Immature natural killer cell (primary cell): Measurements from ENCODE around the gene FLAD1. TPM values are rescaled to one million over a fixed set of nuclear protein-coding genes. Genes with fewer than 3 reads are reported as not detected.
A peak's percentile ranks its signal among the peaks of the same experiment; 100 is the strongest.

Experiments
- DNase-seq, 3 donors: peaks; one replicate each; pipeline ENCODE4 v3.0.0; 2022; ENCODE audit warnings: mixed read lengths in 1 of 3
- H3K27ac Mint-ChIP-seq, 6 donors: one replicate each; pipeline ENCODE4 v1.8.0; 2020; ENCODE audit warnings: mixed read lengths in 6 of 6, mild to moderate bottlenecking in 5 of 6, inconsistent platforms in 4 of 6, moderate library complexity in 3 of 6
- H3K27me3 Mint-ChIP-seq, 3 donors: one replicate each; pipeline ENCODE4 v1.8.0; 2020 to 2021; ENCODE audit warnings: low read depth in 3 of 3, mild to moderate bottlenecking in 3 of 3, mixed read lengths in 3 of 3, moderate library complexity in 3 of 3, inconsistent platforms in 1 of 3
- H3K36me3 Mint-ChIP-seq, 3 donors: one replicate each; pipeline ENCODE4 v1.8.0; 2020; ENCODE audit warnings: mixed read lengths in 3 of 3, inconsistent platforms in 2 of 3, mild to moderate bottlenecking in 2 of 3
- H3K4me1 Mint-ChIP-seq, 2 donors: one replicate each; pipeline ENCODE4 v1.8.0; 2020; ENCODE audit warnings: inconsistent platforms in 2 of 2, mild to moderate bottlenecking in 2 of 2, mixed read lengths in 2 of 2, moderate library complexity in 1 of 2
- H3K4me3 Mint-ChIP-seq, 5 donors: one replicate each; pipeline ENCODE4 v1.8.0; 2020; ENCODE audit warnings: mild to moderate bottlenecking in 5 of 5, mixed read lengths in 5 of 5, inconsistent platforms in 3 of 5, moderate library complexity in 3 of 5
- H3K9me3 Mint-ChIP-seq, 6 donors: one replicate each; pipeline ENCODE4 v1.8.0; 2020; ENCODE audit warnings: mild to moderate bottlenecking in 6 of 6, mixed read lengths in 6 of 6, inconsistent platforms in 4 of 6, moderate library complexity in 3 of 6
- polyA plus RNA-seq, 3 donors: library from polyadenylated mRNA; unstranded; fragments of 300-500 nt; fragmentation: Illumina TruSeq; gene quantifications; one replicate each; pipeline ENCODE4 v1.2.3, GENCODE V29; 2021

The FLAD1 gene
- polyA plus RNA-seq, 3 donors from 2014 or later, result 40.9 to 99.7 (median 41.7) TPM

- no peak for DNase-seq
- peak overlapping the region; percentile 34 to 99 (median 92) for H3K27ac Mint-ChIP-seq
- peaks cover 65% of the 10 kb centered on the region in 2 donors for H3K4me1 Mint-ChIP-seq
- H3K27me3 Mint-ChIP-seq, result peaks cover 11 to 13% (median 11%) of the 10 kb centered on the region in 3 donors
- H3K9me3 Mint-ChIP-seq, result no peaks in the 10 kb centered on the region
- H3K4me3 Mint-ChIP-seq, result peak overlapping the region in 4 of 5 donors; percentile 44 to 50 (median 46)
- no peaks in the 10 kb centered on the region for H3K36me3 Mint-ChIP-seq
Observed at GRCh38 chr1:154957091-154957657, 26.0 kb upstream of the FLAD1 start.

GRCh38 chr1:154958036-154958435 is 25.1 kb upstream of the FLAD1 start:
- Mint-ChIP-seq H3K4me3 (no peak overlapping the region), H3K4me1 (peaks cover 63 to 64% of the 10 kb centered on the region in 2 donors), H3K27ac (peak overlapping the region in 4 of 6 donors; percentile 34 to 61 (median 46)), H3K36me3 (no peaks in the 10 kb centered on the region), H3K27me3 (peaks cover 10 to 12% (median 11%) of the 10 kb centered on the region in 3 donors), H3K9me3 (no peaks in the 10 kb centered on the region)
- DNase-seq, result no peak

- Mint-ChIP-seq H3K9me3 (no peaks in the 10 kb centered on the region), H3K27ac (peak overlapping the region in 5 of 6 donors; percentile 19 to 61 (median 50)), H3K36me3 (peaks cover 0 to 5% (median 4%) of the 10 kb centered on the region in 3 donors), H3K27me3 (peaks cover 10 to 12% (median 11%) of the 10 kb centered on the region in 3 donors), H3K4me1 (peaks cover 56 to 63% of the 10 kb centered on the region in 2 donors), H3K4me3 (peak overlapping the region in 1 of 5 donors; percentile 36)
- no peak for DNase-seq
Observed at GRCh38 chr1:154958681-154959425, 24.3 kb upstream of the FLAD1 start.

GRCh38 chr1:154959426-154959780 is 23.7 kb upstream of the FLAD1 start:
- DNase-seq, result no peak
- Mint-ChIP-seq H3K9me3 (no peaks in the 10 kb centered on the region), H3K4me1 (peaks cover 51 to 59% of the 10 kb centered on the region in 2 donors), H3K36me3 (peaks cover 0 to 7% (median 4%) of the 10 kb centered on the region in 3 donors), H3K27ac (peak overlapping the region in 2 of 6 donors; percentile 39 to 62), H3K4me3 (peak overlapping the region in 3 of 5 donors; percentile 32 to 95 (median 38)), H3K27me3 (peaks cover 10 to 12% (median 11%) of the 10 kb centered on the region in 3 donors)

GRCh38 chr1:154960446-154961136 is 22.6 kb upstream of the FLAD1 start:
- H3K9me3 Mint-ChIP-seq, result no peaks in the 10 kb centered on the region
- peak overlapping the region; percentile 90 to 95 (median 92) for H3K4me3 Mint-ChIP-seq
- peaks cover 39 to 48% of the 10 kb centered on the region in 2 donors for H3K4me1 Mint-ChIP-seq
- no peak for DNase-seq
- H3K27me3 Mint-ChIP-seq, result peaks cover 6 to 9% (median 6%) of the 10 kb centered on the region in 3 donors
- H3K36me3 Mint-ChIP-seq, result peaks cover 0 to 10% (median 10%) of the 10 kb centered on the region in 3 donors
- peak overlapping the region; percentile 91 to 96 (median 95) for H3K27ac Mint-ChIP-seq

- H3K27ac Mint-ChIP-seq, result peak within 1 kb of the TSS; percentile 91 to 96 (median 95)
- no peaks in the 10 kb centered on the region for H3K9me3 Mint-ChIP-seq
- H3K4me1 Mint-ChIP-seq, result peaks cover 30 to 39% of the 10 kb centered on the region in 2 donors
- H3K36me3 Mint-ChIP-seq, result peaks cover 0 to 11% (median 10%) of the 10 kb centered on the region in 3 donors
- H3K4me3 Mint-ChIP-seq, result peak within 1 kb of the TSS; percentile 90 to 95 (median 92)
- H3K27me3 Mint-ChIP-seq, result peaks cover 0 to 4% (median 2%) of the 10 kb centered on the region in 3 donors
- peak; percentile 84 to 86 (median 86) for DNase-seq
Observed at GRCh38 chr1:154961207-154962155, 21.7 kb upstream of the FLAD1 start, which contains the start of gene PYGO2. PYGO2 (minus strand) TSS chr1:154961782; CDS start chr1:154961576, 206 bp downstream.

- Mint-ChIP-seq H3K9me3 (no peaks in the 10 kb centered on the region), H3K4me1 (peaks cover 23 to 34% of the 10 kb centered on the region in 2 donors), H3K27me3 (peaks cover 0 to 4% (median 2%) of the 10 kb centered on the region in 3 donors), H3K27ac (peak overlapping the region; percentile 91 to 95 (median 93)), H3K4me3 (peak overlapping the region; percentile 85 to 90 (median 89)), H3K36me3 (peaks cover 0 to 11% (median 10%) of the 10 kb centered on the region in 3 donors)
- DNase-seq, result no peak
Observed at GRCh38 chr1:154962156-154962749, 20.9 kb upstream of the FLAD1 start.

GRCh38 chr1:154962795-154963330 is 20.3 kb upstream of the FLAD1 start:
- peaks cover 22 to 32% of the 10 kb centered on the region in 2 donors for H3K4me1 Mint-ChIP-seq
- H3K36me3 Mint-ChIP-seq, result peaks cover 0 to 11% (median 10%) of the 10 kb centered on the region in 3 donors

GRCh38 chr1:154963643-154964042 is 19.5 kb upstream of the FLAD1 start:
- Mint-ChIP-seq H3K27ac (peak overlapping the region in 5 of 6 donors; percentile 11 to 66 (median 35)), H3K36me3 (peaks cover 0 to 11% (median 10%) of the 10 kb centered on the region in 3 donors), H3K27me3 (peaks cover 0 to 2% (median 2%) of the 10 kb centered on the region in 3 donors), H3K4me3 (peak overlapping the region in 1 of 5 donors; percentile 42), H3K4me1 (peaks cover 22 to 30% of the 10 kb centered on the region in 2 donors), H3K9me3 (no peaks in the 10 kb centered on the region)
- no peak for DNase-seq

More at GRCh38 chr1:154962795-154963330, 20.3 kb upstream of the FLAD1 start:
- Mint-ChIP-seq H3K4me3 (peak overlapping the region; percentile 85 to 90 (median 89)), H3K27me3 (peaks cover 0 to 2% (median 2%) of the 10 kb centered on the region in 3 donors), H3K9me3 (no peaks in the 10 kb centered on the region), H3K27ac (peak overlapping the region; percentile 91 to 95 (median 93))
- DNase-seq, result no peak

GRCh38 chr1:154964359-154964758 is 18.8 kb upstream of the FLAD1 start:
- Mint-ChIP-seq H3K36me3 (peaks cover 0 to 11% (median 10%) of the 10 kb centered on the region in 3 donors), H3K27me3 (peaks cover 0 to 2% (median 2%) of the 10 kb centered on the region in 3 donors), H3K4me1 (peaks cover 26 to 30% of the 10 kb centered on the region in 2 donors), H3K9me3 (no peaks in the 10 kb centered on the region), H3K4me3 (no peak overlapping the region), H3K27ac (peak overlapping the region in 2 of 6 donors; percentile 60 to 64)
- no peak for DNase-seq

GRCh38 chr1:154966111-154966510 is 17.0 kb upstream of the FLAD1 start:
- Mint-ChIP-seq H3K36me3 (peaks cover 0 to 11% (median 10%) of the 10 kb centered on the region in 3 donors), H3K27me3 (peaks cover 0 to 2% (median 0%) of the 10 kb centered on the region in 3 donors), H3K9me3 (no peaks in the 10 kb centered on the region), H3K27ac (no peak overlapping the region), H3K4me1 (peaks cover 20 to 22% of the 10 kb centered on the region in 2 donors), H3K4me3 (no peak overlapping the region)
- no peak for DNase-seq
